ENCODE results near the gene PFAS. TPM values are rescaled to one million over a fixed set of nuclear protein-coding genes. Genes with fewer than 3 reads are reported as not detected.
A peak's percentile ranks its signal among the peaks of the same experiment; 100 is the strongest.

Gene PFAS
- 224 and 228 TPM in 2 replicates for total RNA-seq (2021)
- long read RNA-seq, full-length matches to known transcripts: 93 of 179 reads
- long read RNA-seq, partial matches to known transcripts: 54 of 179 reads
- long read RNA-seq, other reads (novel, unspliced or antisense): 32 of 179 reads

GRCh38 chr17:8248751-8249607 is at the start of gene PFAS:
Gene PFAS (plus strand): TSS chr17:8249289. CDS start chr17:8253938, 4,649 bp downstream.
- Mint-ChIP-seq H3K27ac (peak within 1 kb of the TSS; percentile 99), H3K36me3 (ENCODE audit: insufficient read depth in 1 of 3, low read depth in 3 of 3) (peaks cover 12 to 23% (median 21%) of the 10 kb centered on the region in 3 experiments; a peak in 6 of 7 replicates), H3K4me3 (peak within 1 kb of the TSS; percentile 95), H3K4me1 (peaks cover 12% of the 10 kb centered on the region in 2 experiments), H3K27me3 (ENCODE audit: low read depth) (peaks cover 2% of the 10 kb centered on the region; the same call in 1 of the 2 replicates), H3K9me3 (no peaks in the 10 kb centered on the region)
- Histone ChIP-seq H3K27ac (ENCODE audit: insufficient read length, low read depth, low read length) (peak within 1 kb of the TSS; percentile 83), H3K79me1 (ENCODE audit: insufficient read depth, low read depth, low read length, poor library complexity, severe bottlenecking) (peaks cover 7% of the 10 kb centered on the region), H3T11ph (ENCODE audit: low read length) (peak within 1 kb of the TSS; percentile 68), H2AK5ac (ENCODE audit: insufficient read length, low read length) (no peak within 1 kb of the TSS), H2BK12ac (ENCODE audit: insufficient read length, low read depth, low read length) (no peak within 1 kb of the TSS), H3K9me3 (ENCODE audit: control insufficient read depth, low read depth, low read length) (no peaks in the 10 kb centered on the region), H4K91ac (ENCODE audit: insufficient read length, low read depth, low read length) (no peak within 1 kb of the TSS), H3K23ac (ENCODE audit: insufficient read length, low read depth, low read length) (no peak within 1 kb of the TSS), H2BK120ac (ENCODE audit: low read depth, low read length, poor library complexity, severe bottlenecking) (peak within 1 kb of the TSS; percentile 57), H2BK15ac (ENCODE audit: low read depth, low read length) (no peak within 1 kb of the TSS), H4K20me1 (ENCODE audit: control insufficient read depth, insufficient read depth, insufficient read length) (no peaks in the 10 kb centered on the region), H4K5ac (ENCODE audit: insufficient read length, low read depth, low read length) (peak within 1 kb of the TSS; percentile 45), H3K27me3 (ENCODE audit: insufficient read depth, low read length) (no peaks in the 10 kb centered on the region), H4K8ac (replicated peaks; ENCODE audit: insufficient read length, low read depth, low read length) (no peak within 1 kb of the TSS), H3K14ac (ENCODE audit: insufficient read depth, low read length) (peak within 1 kb of the TSS; percentile 87), H2AFZ (ENCODE audit: low read length) (no peak within 1 kb of the TSS), H3K56ac (ENCODE audit: insufficient read length, low read depth, low read length) (no peak within 1 kb of the TSS), H3K79me2 (ENCODE audit: insufficient read depth, low read length) (peaks cover 28% of the 10 kb centered on the region; the same call in 1 of the 2 replicates), H3K18ac (ENCODE audit: insufficient read length, low read depth, low read length) (peak within 1 kb of the TSS; percentile 85), H3K4me2 (ENCODE audit: insufficient read depth, insufficient read length, low read length) (peak within 1 kb of the TSS; percentile 91), H3K4me1 (ENCODE audit: insufficient read depth, low read length) (peaks cover 2% of the 10 kb centered on the region; the same call in 1 of the 2 replicates), H3K9ac (ENCODE audit: extremely low read depth, insufficient read length, low read length) (peak within 1 kb of the TSS; percentile 79), H3K23me2 (ENCODE audit: insufficient read length, low read depth, low read length, poor library complexity, severe bottlenecking) (peaks cover 8% of the 10 kb centered on the region), H2BK20ac (ENCODE audit: low read depth, low read length, poor library complexity, severe bottlenecking) (no peak within 1 kb of the TSS), H3K4ac (ENCODE audit: low read depth, low read length) (peak within 1 kb of the TSS; percentile 9; the same call in 1 of the 2 replicates), H2BK5ac (ENCODE audit: insufficient read length, low read length) (no peak within 1 kb of the TSS)
- WGBS (ENCODE audit: extremely low coverage, insufficient read length, low lambda C conversion rate): no CpG with 5 or more reads among the region's 58 CpGs
- TF ChIP-seq CTCF (conservative IDR thresholded peaks at IDR 0.05): no peak
- DNase-seq: peak; percentile 97

Measured in H9 (cell line).